ENCODE data around the gene ZDHHC16. TPM values are rescaled to one million over a fixed set of nuclear protein-coding genes. Genes with fewer than 3 reads are reported as not detected.
A peak's percentile ranks its signal among the peaks of the same experiment; 100 is the strongest.

Gene ZDHHC16
- total RNA-seq, 1 experiment from 2014 or later = 64.5 TPM

GRCh38 chr10:97434557-97434956, 11.4 kb upstream of the ZDHHC16 start:
- no peak for TF ChIP-seq POLR2AphosphoS5 (IDR thresholded peaks at IDR 0.05; ENCODE audit: low read depth, low read length)
- no peak for TF ChIP-seq REST (IDR thresholded peaks at IDR 0.05; ENCODE audit: insufficient read depth in 1 of 2, low read depth in 2 of 2, low read length in 1 of 2)
- TF ChIP-seq SIN3A (IDR thresholded peaks at IDR 0.05; ENCODE audit: borderline replicate concordance, insufficient read depth, low read depth, low read length) = no peak
- TF ChIP-seq CTCF (IDR thresholded peaks at IDR 0.05) = no peak
- TF ChIP-seq TCF7L2 (IDR thresholded peaks at IDR 0.05; ENCODE audit: low read depth, low read length) = no peak
- ChIA-PET CTCF (interaction anchor here (1.1 kb wide), 1 partner anchor 28 kb away, joined by 7 read pairs; no protein-coding TSS in a partner anchor), POLR2A (no interaction called here)
- Histone ChIP-seq H3K27me3 (ENCODE audit: control insufficient read depth, insufficient read depth, low read length) (no peaks in the 10 kb centered on the region), H3K36me3 (ENCODE audit: control insufficient read depth, insufficient read depth, low read length) (peaks cover 24% of the 10 kb centered on the region), H3K27ac (ENCODE audit: low read length) (no peak overlapping the region), H3K9me3 (ENCODE audit: control insufficient read depth, insufficient read depth, low read depth, low read length) (no peaks in the 10 kb centered on the region), H3K4me3 (ENCODE audit: low read depth in 2 of 2, low read length in 2 of 2) (no peak overlapping the region), H3K4me1 (ENCODE audit: control insufficient read depth, insufficient read depth, low read length) (no peaks in the 10 kb centered on the region)
- BruUV-seq (replicated peaks) = no TSS peak
- DNase-seq (ENCODE audit: low read depth, low spot score) (no peak), ATAC-seq (peak; percentile 43)
- intact Hi-C loops (cut with micrococcal nuclease; ENCODE audit: unreplicated experiment) (no loop called here), in situ Hi-C loops (cut with HindIII; ENCODE audit: low pct_unique_long_range_greater_than_20kb, low sequenced_read_pairs) (no loop called here)

- intact Hi-C loops (cut with micrococcal nuclease; ENCODE audit: unreplicated experiment) = no loop called here
Measured at GRCh38 chr10:97435211-97435610, 10.8 kb upstream of the ZDHHC16 start.

GRCh38 chr10:97442277-97442676, 3.7 kb upstream of the ZDHHC16 start:
- H3K4me1 ChIP-seq (ENCODE audit: control insufficient read depth, insufficient read depth, low read length) = peaks cover 12% of the 10 kb centered on the region
- no peak for ATAC-seq
- DNase-seq (ENCODE audit: low read depth, low spot score) = no peak
- in situ Hi-C loops (cut with HindIII; ENCODE audit: low pct_unique_long_range_greater_than_20kb, low sequenced_read_pairs) (no loop called here), intact Hi-C loops (cut with micrococcal nuclease; ENCODE audit: unreplicated experiment) (no loop called here)
- no peak overlapping the region for H3K27ac ChIP-seq (ENCODE audit: low read length)
- H3K27me3 ChIP-seq (ENCODE audit: control insufficient read depth, insufficient read depth, low read length) = no peaks in the 10 kb centered on the region
- TF ChIP-seq POLR2AphosphoS5 (IDR thresholded peaks at IDR 0.05; ENCODE audit: low read depth, low read length) = no peak
- TF ChIP-seq SIN3A (IDR thresholded peaks at IDR 0.05; ENCODE audit: borderline replicate concordance, insufficient read depth, low read depth, low read length) = no peak
- TF ChIP-seq TCF7L2 (IDR thresholded peaks at IDR 0.05; ENCODE audit: low read depth, low read length) = no peak
- TF ChIP-seq REST (IDR thresholded peaks at IDR 0.05; ENCODE audit: insufficient read depth in 1 of 2, low read depth in 2 of 2, low read length in 1 of 2) = no peak
- TF ChIP-seq CTCF (IDR thresholded peaks at IDR 0.05) = no peak
- no peaks in the 10 kb centered on the region; the same call in 1 of the 2 replicates for H3K36me3 ChIP-seq (ENCODE audit: control insufficient read depth, insufficient read depth, low read length)
- no peaks in the 10 kb centered on the region for H3K9me3 ChIP-seq (ENCODE audit: control insufficient read depth, insufficient read depth, low read depth, low read length)
- H3K4me3 ChIP-seq (ENCODE audit: low read depth in 2 of 2, low read length in 2 of 2) = no peak overlapping the region
- ChIA-PET POLR2A (interaction anchor here (0.7 kb wide), 1 partner anchor 168 kb away, joined by 3 read pairs; no protein-coding TSS in a partner anchor), CTCF (no interaction called here)
- no TSS peak for BruUV-seq (replicated peaks)

More at GRCh38 chr10:97435211-97435610, 10.8 kb upstream of the ZDHHC16 start:
- no peak for ATAC-seq
- Histone ChIP-seq H3K9me3 (ENCODE audit: control insufficient read depth, insufficient read depth, low read depth, low read length) (no peaks in the 10 kb centered on the region), H3K36me3 (ENCODE audit: control insufficient read depth, insufficient read depth, low read length) (peaks cover 19% of the 10 kb centered on the region), H3K27ac (ENCODE audit: low read length) (no peak overlapping the region), H3K27me3 (ENCODE audit: control insufficient read depth, insufficient read depth, low read length) (no peaks in the 10 kb centered on the region), H3K4me1 (ENCODE audit: control insufficient read depth, insufficient read depth, low read length) (no peaks in the 10 kb centered on the region), H3K4me3 (ENCODE audit: low read depth in 2 of 2, low read length in 2 of 2) (no peak overlapping the region)
- no peak for DNase-seq (ENCODE audit: low read depth, low spot score)
- TF ChIP-seq SIN3A (IDR thresholded peaks at IDR 0.05; ENCODE audit: borderline replicate concordance, insufficient read depth, low read depth, low read length) = no peak
- in situ Hi-C loops (cut with HindIII; ENCODE audit: low pct_unique_long_range_greater_than_20kb, low sequenced_read_pairs) = no loop called here
- BruUV-seq (replicated peaks) = no TSS peak
- ChIA-PET CTCF (no interaction called here), POLR2A (no interaction called here)
